Spleen (tissue), 11 donors: Measurements from ENCODE around the gene MN1. TPM values are rescaled to one million over a fixed set of nuclear protein-coding genes. Genes with fewer than 3 reads are reported as not detected.

Experiments
- DNase-seq: peaks from one replicate; pipeline ENCODE4 v3.0.0-alpha.2; 2020
- H3K27ac ChIP-seq, 8 donors: fragments of 200-600 bp; sonication (generic) in 7 of 8; 1 replicate in 4 of 8; 2 replicates in 4 of 8; pipeline versions ENCODE4 v1.5.0 to v1.8.0; 2016 to 2021; ENCODE audit warnings: inconsistent platforms in 4 of 8, mild to moderate bottlenecking in 4 of 8, moderate library complexity in 1 of 8
- H3K27me3 ChIP-seq, 7 donors: fragments of 200-600 bp; sonication (generic) in 6 of 7; replicated peaks in 1 of 7; 1 replicate in 4 of 7; 2 replicates in 3 of 7; pipeline versions ENCODE4 v1.5.0 to v1.8.0; 2016 to 2021; ENCODE audit warnings: inconsistent platforms in 3 of 7, mild to moderate bottlenecking in 1 of 7
- H3K36me3 ChIP-seq, 6 donors: fragments of 200-600 bp; sonication (generic) in 5 of 6; 1 replicate in 4 of 6; 2 replicates in 2 of 6; pipeline versions ENCODE4 v1.5.0 to v1.8.0; 2016 to 2021; ENCODE audit warnings: inconsistent platforms in 2 of 6
- H3K4me1 ChIP-seq, 6 donors: fragments of 200-600 bp; sonication (generic) in 5 of 6; 1 replicate in 3 of 6; 2 replicates in 3 of 6; pipeline versions ENCODE4 v1.5.0 to v1.8.0; 2016 to 2021; ENCODE audit warnings: inconsistent platforms in 3 of 6
- H3K4me3 ChIP-seq, 8 donors: fragments of 200-600 bp; sonication (generic) in 7 of 8; 1 replicate in 4 of 8; 2 replicates in 4 of 8; pipeline versions ENCODE4 v1.5.0 to v1.8.0; 2016 to 2021; ENCODE audit warnings: inconsistent platforms in 4 of 8, mild to moderate bottlenecking in 4 of 8, moderate library complexity in 2 of 8
- H3K9me3 ChIP-seq, 8 donors: fragments of 200-600 bp; sonication (generic) in 7 of 8; 1 replicate in 4 of 8; 2 replicates in 4 of 8; pipeline versions ENCODE4 v1.5.0 to v1.8.0; 2016 to 2021; ENCODE audit warnings: inconsistent platforms in 4 of 8
- POLR2A ChIP-seq, 3 donors: fragments of 450-650 bp; IDR thresholded peaks; one replicate each; pipeline ENCODE4 v1.5.1; 2017; ENCODE audit warnings: antibody characterized with exemption in 3 of 3, mild to moderate bottlenecking in 1 of 3
- POLR2AphosphoS5 ChIP-seq, 3 donors: sonication (generic); formaldehyde crosslinking; IDR thresholded peaks; one replicate each; pipeline ENCODE4 v1.5.1; 2017; ENCODE audit warnings: antibody characterized with exemption in 3 of 3
- WGBS, 5 donors: extraction: QIAGEN DNeasy Blood & Tissue Kit in 3 of 5; methylation state at CpG; one replicate each; pipeline versions ENCODE4 v1.1.5 to v1.1.7; 2013 to 2018; 5-methylcytosine and 5-hydroxymethylcytosine counted together
- intact Hi-C: fragments of 100-400 bp; cut with DNase I; formaldehyde crosslinking; loops from one replicate; pipeline ENCODE4 v1.15.0; 2023; ENCODE audit warnings: low total_unique reads
- polyA plus RNA-seq, 3 donors: library from polyadenylated mRNA; stranded (reverse); fragments of 200-250 nt; gene quantifications; one replicate each; pipeline ENCODE4 v1.2.1, GENCODE V29; 2013
- total RNA-seq, 7 donors: library from RNA; depleted of rRNA in 3 of 7; stranded (reverse); fragments of >200 nt in 3 of 7; fragmentation: NEBNext Ultra II Directional in 4 of 7; extraction: Animal tissue kit (Norgen Biotek cat#: 25700) in 4 of 7; gene quantifications; one replicate each; pipeline versions ENCODE4 v1.1.0 to v1.2.1, GENCODE V29; 2016 to 2021
- TF ChIP-seq, protein P1 (sequence below), 11 experiments: fragments of 200-600 bp in 7 of 11; fragments of 450-650 bp in 4 of 11; sonication (generic) in 4 of 11; IDR thresholded peaks in 8 of 11; conservative IDR thresholded peaks in 3 of 11; 1 replicate in 7 of 11; 2 replicates in 4 of 11; pipeline versions ENCODE4 v1.4.0 to v1.8.0; 2016 to 2021; ENCODE audit warnings: antibody characterized with exemption in 11 of 11, inconsistent platforms in 4 of 11, mild to moderate bottlenecking in 1 of 11
- donor health status: healthy with polysubstance abuse.
- donor health status: DM: no; HTN: no; CAD: no; lungs with moderate emphysema.
- donor health status: DM: no; HTN: no; CAD: no.
- donor health status: Bipolar disorder and iron deficiency.
- donor health status: healthy.
- donor health status: DM: no; HTN: no; CAD: no.
- donor health status: DM: yes; HTN: yes; CAD: no.

MN1 gene
- total and polyA plus RNA-seq, 10 donors: 0.15 to 1.5 (median 0.71) TPM

GRCh38 chr22:27786291-27786932 lies 15.1 kb downstream of the MN1 start:
- no peak overlapping the region for H3K27ac ChIP-seq
- TF ChIP-seq POLR2AphosphoS5 (IDR thresholded peaks at IDR 0.05): no peak
- no peak for TF ChIP-seq POLR2A (IDR thresholded peaks at IDR 0.05)
- TF ChIP-seq, protein P1, sequence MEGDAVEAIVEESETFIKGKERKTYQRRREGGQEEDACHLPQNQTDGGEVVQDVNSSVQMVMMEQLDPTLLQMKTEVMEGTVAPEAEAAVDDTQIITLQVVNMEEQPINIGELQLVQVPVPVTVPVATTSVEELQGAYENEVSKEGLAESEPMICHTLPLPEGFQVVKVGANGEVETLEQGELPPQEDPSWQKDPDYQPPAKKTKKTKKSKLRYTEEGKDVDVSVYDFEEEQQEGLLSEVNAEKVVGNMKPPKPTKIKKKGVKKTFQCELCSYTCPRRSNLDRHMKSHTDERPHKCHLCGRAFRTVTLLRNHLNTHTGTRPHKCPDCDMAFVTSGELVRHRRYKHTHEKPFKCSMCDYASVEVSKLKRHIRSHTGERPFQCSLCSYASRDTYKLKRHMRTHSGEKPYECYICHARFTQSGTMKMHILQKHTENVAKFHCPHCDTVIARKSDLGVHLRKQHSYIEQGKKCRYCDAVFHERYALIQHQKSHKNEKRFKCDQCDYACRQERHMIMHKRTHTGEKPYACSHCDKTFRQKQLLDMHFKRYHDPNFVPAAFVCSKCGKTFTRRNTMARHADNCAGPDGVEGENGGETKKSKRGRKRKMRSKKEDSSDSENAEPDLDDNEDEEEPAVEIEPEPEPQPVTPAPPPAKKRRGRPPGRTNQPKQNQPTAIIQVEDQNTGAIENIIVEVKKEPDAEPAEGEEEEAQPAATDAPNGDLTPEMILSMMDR (IDR thresholded peaks at IDR 0.05 in 8 of 11, conservative IDR thresholded peaks at IDR 0.05 in 3 of 11): no peak
- intact Hi-C loops: no loop called here
- H3K9me3 ChIP-seq: no peaks in the 10 kb centered on the region
- peaks cover 0 to 16% (median 0%) of the 10 kb centered on the region in 7 donors for H3K27me3 ChIP-seq
- no peak overlapping the region for H3K4me3 ChIP-seq
- no peak for DNase-seq
- H3K36me3 ChIP-seq: no peaks in the 10 kb centered on the region
- WGBS, 5 donors: 67 to 77% (median 73%) methylated on average over 14 of the region's 14 CpGs
- peaks cover 0 to 6% (median 0%) of the 10 kb centered on the region in 6 donors for H3K4me1 ChIP-seq

- 31 to 56% (median 45%) methylated on average over 12 of the region's 12 CpGs for WGBS, 5 donors
- H3K4me1 ChIP-seq: peaks cover 0 to 6% (median 0%) of the 10 kb centered on the region in 6 donors
- H3K27ac ChIP-seq: no peak overlapping the region
- TF ChIP-seq POLR2A (IDR thresholded peaks at IDR 0.05) (no peak), POLR2AphosphoS5 (IDR thresholded peaks at IDR 0.05) (no peak)
- TF ChIP-seq, protein P1 (IDR thresholded peaks at IDR 0.05 in 8 of 11, conservative IDR thresholded peaks at IDR 0.05 in 3 of 11): no peak
- H3K36me3 ChIP-seq: no peaks in the 10 kb centered on the region
- peaks cover 0 to 16% (median 0%) of the 10 kb centered on the region in 7 donors for H3K27me3 ChIP-seq
- no peaks in the 10 kb centered on the region for H3K9me3 ChIP-seq
- no peak overlapping the region for H3K4me3 ChIP-seq
- no peak for DNase-seq
- intact Hi-C loops: no loop called here
These were observed 15.7 kb downstream of the MN1 start for GRCh38 chr22:27785831-27786230.

- H3K27ac ChIP-seq: no peak overlapping the region
- no peaks in the 10 kb centered on the region for H3K9me3 ChIP-seq
- no peaks in the 10 kb centered on the region for H3K36me3 ChIP-seq
- WGBS, 5 donors: 91 to 94% (median 94%) methylated on average over 5 to 6 of the region's 6 CpGs
- H3K27me3 ChIP-seq: peaks cover 0 to 16% (median 0%) of the 10 kb centered on the region in 7 donors
- no peak for DNase-seq
- intact Hi-C loops: no loop called here
- TF ChIP-seq POLR2AphosphoS5 (IDR thresholded peaks at IDR 0.05) (no peak), POLR2A (IDR thresholded peaks at IDR 0.05) (no peak)
- TF ChIP-seq, protein P1 (IDR thresholded peaks at IDR 0.05 in 8 of 11, conservative IDR thresholded peaks at IDR 0.05 in 3 of 11): no peak
- peaks cover 0 to 6% (median 0%) of the 10 kb centered on the region in 6 donors for H3K4me1 ChIP-seq
- no peak overlapping the region for H3K4me3 ChIP-seq
These were observed 17.5 kb downstream of the MN1 start for GRCh38 chr22:27784120-27784475.

GRCh38 chr22:27783436-27784119 lies 18.0 kb downstream of the MN1 start:
- no peak overlapping the region for H3K27ac ChIP-seq

More at GRCh38 chr22:27783436-27784119, 18.0 kb downstream of the MN1 start:
- TF ChIP-seq, protein P1 (IDR thresholded peaks at IDR 0.05 in 8 of 11, conservative IDR thresholded peaks at IDR 0.05 in 3 of 11): no peak
- no peak for TF ChIP-seq POLR2A (IDR thresholded peaks at IDR 0.05)
- no peak for TF ChIP-seq POLR2AphosphoS5 (IDR thresholded peaks at IDR 0.05)
- H3K4me3 ChIP-seq: no peak overlapping the region
- 80 to 89% (median 85%) methylated on average over 11 to 13 of the region's 13 CpGs for WGBS, 5 donors
- intact Hi-C loops: no loop called here
- no peaks in the 10 kb centered on the region for H3K36me3 ChIP-seq
- no peaks in the 10 kb centered on the region for H3K9me3 ChIP-seq
- no peak for DNase-seq
- peaks cover 0 to 6% (median 0%) of the 10 kb centered on the region in 6 donors for H3K4me1 ChIP-seq
- H3K27me3 ChIP-seq: peaks cover 0 to 16% (median 0%) of the 10 kb centered on the region in 7 donors
